IPS-18c (cell line): ENCODE data around the gene MRC1.

Source experiments
- H3K4me3 ChIP-seq: 2 replicates; pipeline ENCODE4 v1.7.0; 2013; ENCODE audit warnings: low read depth, mild to moderate bottlenecking, low read length, moderate library complexity; ENCODE audit not compliant: insufficient read depth
- H3K9me3 ChIP-seq: one replicate; pipeline ENCODE4 v1.6.1; 2013; ENCODE audit warnings: mild to moderate bottlenecking, low read length, moderate library complexity; ENCODE audit not compliant: control insufficient read depth, insufficient read depth

Gene MRC1

DNA sequence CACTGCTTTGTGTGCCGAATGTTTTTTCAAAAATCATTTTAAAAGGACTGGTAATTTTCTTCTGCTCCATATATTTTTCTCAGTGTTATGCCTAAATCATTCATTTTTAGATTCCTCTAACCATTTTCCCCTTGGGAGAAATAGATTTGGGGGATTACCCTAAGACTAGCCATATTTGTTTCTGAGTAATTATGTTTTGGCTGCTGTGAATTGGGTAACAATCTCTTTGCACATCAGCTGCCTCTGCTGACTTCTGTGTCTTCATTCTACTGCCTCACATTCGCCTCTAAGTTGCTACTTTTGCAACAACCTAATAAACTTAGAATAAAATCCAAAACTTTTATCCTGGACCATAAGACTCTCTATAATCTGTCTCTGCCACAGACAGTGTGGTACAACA lies 18.5 kb upstream of the MRC1 start:
- Histone ChIP-seq H3K4me3 (no peak overlapping the region), H3K9me3 (no peaks in the 10 kb centered on the region)

DNA sequence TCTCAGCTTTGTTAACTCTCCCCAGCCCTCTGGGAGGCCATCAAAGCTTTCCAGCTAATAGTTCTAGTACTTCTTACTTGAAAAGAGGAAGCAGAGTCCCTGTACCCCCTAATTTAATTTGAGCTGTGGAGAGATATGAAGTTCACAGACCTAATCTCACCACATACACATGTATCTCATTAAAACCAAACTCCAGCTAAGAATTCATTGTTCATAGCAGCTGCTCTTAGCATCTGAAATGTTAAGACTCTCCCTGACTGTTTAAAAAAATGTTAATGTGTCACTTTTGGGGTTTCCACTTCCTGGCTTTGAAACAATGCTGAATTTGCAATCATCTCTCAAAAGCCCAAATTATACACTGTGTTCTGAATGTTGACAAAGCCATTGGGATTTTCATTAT lies 16.2 kb upstream of the MRC1 start:
- H3K9me3 ChIP-seq: peaks cover 4% of the 10 kb centered on the region
- no peak overlapping the region for H3K4me3 ChIP-seq

DNA sequence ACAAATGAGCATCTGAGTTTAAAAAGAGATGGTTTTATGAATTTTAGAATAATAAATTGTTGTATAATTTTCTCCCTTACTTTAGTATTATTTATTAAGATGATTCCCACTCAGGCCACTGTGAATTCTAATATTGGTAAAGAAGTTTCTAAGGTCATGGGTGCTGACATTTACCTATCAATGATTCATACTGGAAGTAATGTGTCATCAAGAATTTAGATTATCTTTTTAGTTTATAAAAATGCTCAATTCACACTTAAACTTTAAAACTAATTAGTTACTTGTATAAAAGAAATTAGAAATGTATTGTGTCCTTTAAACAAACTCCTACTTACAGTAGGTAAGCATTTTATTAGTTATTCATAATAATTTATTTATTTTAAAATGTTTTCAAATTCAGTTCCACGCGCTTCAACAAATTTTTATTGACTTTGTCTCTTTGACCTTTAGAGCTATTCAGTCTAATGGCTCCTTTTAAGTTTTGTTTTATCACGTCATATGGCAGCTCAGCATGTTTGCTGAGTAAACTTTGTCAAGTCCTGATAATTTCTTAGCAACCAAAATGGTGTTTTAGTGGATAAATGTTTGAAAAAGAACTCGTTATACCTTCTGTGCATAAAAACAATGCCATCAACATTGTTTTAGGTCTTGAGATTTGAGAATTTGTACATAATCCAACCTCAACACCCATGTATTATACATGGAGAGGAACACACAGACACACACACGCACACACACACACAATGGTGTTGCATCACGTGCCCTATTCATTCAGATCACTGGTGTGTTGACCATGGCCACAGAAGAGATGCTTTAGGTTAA lies 15.1 kb upstream of the MRC1 start:
- Histone ChIP-seq H3K4me3 (no peak overlapping the region), H3K9me3 (peaks cover 4% of the 10 kb centered on the region)

DNA sequence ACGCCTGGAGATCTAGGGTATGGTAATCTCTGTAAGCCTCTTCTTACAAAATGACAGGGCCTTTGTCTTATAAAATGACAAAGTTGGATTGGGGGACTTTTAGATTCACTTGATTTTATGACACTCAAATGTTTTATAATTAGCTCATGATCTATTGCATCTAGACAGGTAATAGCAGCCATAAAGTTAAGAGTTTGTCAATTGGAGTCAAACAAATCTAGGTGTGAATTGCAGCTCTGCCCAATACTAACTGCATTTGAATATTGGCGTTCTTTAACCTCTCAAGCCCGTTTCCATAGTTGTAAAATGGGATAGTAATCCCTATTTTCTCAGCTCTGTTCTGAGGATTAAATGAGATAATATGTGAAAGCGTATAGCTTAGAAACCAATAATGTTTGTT lies 14.1 kb upstream of the MRC1 start:
- H3K9me3 ChIP-seq: peaks cover 4% of the 10 kb centered on the region
- no peak overlapping the region for H3K4me3 ChIP-seq

DNA sequence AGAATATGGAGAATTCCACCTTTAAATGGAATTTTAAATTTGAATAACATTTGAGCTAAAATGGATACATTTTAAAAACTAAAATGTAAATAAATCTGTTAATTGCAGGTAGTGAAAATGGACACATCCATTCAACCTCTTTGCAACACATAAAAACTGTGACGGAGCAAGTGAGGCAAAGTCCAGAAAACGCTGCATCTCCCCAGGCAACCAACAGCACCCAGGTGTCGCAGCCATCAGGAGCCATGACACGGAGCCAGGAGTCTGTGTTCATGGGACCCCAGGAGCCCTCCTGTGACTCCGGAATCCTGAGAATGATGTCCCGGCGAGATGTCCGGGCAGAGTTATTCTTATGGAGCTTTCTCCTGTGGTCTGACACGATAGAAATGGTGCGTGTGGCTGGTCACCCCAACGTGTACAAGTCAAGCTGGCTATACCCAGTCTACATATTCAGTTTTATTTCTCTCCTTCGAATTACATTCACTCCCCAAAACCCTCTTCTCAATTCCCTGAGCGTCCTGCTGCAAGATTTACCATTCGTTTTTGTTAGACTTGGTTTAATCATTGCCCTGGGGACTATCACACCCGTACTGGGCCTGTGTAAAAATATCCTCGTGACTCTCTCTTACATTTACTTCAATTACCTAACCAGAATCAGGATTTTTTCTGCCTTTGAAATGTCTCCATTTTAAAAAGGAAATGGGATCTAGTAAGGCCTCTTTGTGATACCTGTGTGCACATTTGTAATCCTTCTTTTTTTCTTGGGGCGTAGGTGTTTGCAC lies 13.1 kb upstream of the MRC1 start:
- Histone ChIP-seq H3K9me3 (peaks cover 4% of the 10 kb centered on the region), H3K4me3 (no peak overlapping the region)

DNA sequence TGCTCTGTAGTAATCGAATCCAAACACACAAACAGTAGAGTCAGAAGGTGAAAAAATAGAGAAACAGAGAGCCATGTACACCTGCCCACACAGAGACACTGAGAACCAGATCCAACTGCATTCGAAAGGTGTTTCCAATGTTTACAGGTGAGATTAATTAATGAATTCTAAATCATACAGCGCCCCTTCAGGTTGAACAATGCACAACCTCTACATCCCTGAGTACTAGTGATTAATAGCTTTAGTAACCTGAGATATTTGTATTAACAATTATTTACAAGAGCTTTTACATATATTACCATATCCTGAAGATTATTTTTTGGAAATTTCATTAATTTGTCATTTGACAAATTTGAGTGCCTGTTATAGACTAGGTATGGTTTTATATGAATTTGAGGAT lies 7.6 kb upstream of the MRC1 start:
- H3K4me3 ChIP-seq: no peak overlapping the region
- peaks cover 4% of the 10 kb centered on the region for H3K9me3 ChIP-seq

DNA sequence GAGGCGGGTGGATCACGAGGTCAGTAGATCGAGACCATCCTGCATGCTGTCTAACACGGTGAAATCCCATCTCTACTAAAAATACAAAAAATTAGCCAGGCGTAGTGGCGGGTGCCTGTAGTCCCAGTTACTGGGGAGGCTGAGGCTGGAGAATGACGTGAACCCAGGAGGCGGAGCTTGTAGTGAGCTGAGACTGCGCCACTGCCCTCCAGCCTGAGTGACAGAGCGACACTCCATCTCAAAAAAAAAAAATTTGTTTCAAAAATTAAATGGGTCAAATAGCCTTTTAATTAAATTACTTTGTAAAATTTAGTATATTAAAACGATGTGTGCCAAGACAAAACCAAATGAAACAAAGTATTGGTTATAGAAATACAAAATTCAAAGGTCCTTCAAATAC lies 6.8 kb upstream of the MRC1 start:
- no peak overlapping the region for H3K4me3 ChIP-seq
- no peaks in the 10 kb centered on the region for H3K9me3 ChIP-seq

DNA sequence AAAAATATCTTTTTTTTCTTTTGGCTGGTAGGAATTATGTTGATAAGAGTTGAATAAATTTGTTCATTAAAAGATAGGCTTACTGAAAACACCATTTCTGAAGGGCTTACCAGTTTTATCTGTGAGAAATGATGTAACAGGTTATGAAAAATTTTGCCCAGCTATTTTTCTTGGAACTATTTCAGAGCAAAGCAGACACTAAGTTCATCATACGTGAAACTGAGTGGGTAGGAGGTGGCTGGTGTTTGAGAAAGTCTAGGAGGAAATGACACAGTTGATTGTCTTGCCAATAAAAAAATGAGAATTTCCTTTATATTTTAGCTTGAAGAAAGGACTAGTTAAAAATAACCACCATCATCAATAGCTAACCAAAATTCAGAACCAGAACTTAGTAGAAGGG lies 6.2 kb upstream of the MRC1 start:
- H3K9me3 ChIP-seq: no peaks in the 10 kb centered on the region

DNA sequence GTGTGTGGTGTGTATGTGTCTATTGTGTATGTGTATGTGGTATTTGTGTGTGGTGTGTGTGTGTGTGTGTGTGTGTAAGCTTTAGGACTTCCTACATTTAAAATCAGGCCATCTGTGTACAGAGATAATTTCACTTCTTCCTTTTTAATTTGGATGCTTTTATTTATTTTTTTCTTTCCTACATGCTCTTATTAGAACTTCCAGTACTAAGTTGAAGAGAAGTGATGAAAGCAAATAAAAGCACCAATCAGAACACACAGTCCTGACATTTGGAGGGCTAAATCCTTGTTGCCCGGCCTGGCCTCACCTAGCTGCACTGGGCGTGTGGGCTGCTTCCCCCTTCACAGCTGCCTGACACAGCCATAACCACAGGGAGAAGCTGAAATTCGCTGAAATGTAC lies 3.8 kb upstream of the MRC1 start:
- H3K9me3 ChIP-seq: no peaks in the 10 kb centered on the region

More for the DNA sequence above, 6.2 kb upstream of the MRC1 start:
- H3K4me3 ChIP-seq: no peak overlapping the region

DNA sequence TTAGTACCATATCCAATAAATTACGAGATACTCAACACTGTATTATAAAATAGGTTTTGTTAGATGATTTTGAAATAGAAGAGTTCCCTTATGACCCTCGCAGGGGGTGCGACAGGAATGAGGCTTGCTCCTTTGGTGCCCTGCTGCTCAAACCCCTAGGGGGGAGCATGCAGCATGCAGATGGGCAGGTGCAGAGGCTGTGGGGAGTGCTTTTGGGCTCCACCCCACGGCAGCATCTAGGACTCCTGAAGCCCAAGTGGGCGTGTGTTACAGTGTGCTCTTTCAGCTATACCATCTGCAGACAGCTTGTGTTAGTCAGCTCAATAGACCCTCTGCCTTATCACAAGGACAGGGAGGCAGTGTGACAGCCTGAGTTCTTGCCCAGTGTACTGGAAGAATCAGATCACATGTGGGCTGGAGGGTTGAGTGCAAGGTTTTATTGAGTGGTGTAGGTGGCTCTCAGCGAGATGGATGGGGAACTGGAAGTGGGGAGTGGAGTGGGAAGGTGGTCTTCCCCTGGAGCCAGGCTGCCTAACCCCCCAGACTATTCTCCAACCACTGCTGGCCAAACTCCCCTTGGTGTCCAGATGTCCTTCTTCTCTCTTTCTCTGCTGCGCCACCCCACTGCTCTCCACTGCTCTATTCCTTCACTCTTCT lies 3.1 kb upstream of the MRC1 start:
- H3K4me3 ChIP-seq: no peak overlapping the region
- H3K9me3 ChIP-seq: no peaks in the 10 kb centered on the region

More for the DNA sequence above, 3.8 kb upstream of the MRC1 start:
- no peak overlapping the region for H3K4me3 ChIP-seq

DNA sequence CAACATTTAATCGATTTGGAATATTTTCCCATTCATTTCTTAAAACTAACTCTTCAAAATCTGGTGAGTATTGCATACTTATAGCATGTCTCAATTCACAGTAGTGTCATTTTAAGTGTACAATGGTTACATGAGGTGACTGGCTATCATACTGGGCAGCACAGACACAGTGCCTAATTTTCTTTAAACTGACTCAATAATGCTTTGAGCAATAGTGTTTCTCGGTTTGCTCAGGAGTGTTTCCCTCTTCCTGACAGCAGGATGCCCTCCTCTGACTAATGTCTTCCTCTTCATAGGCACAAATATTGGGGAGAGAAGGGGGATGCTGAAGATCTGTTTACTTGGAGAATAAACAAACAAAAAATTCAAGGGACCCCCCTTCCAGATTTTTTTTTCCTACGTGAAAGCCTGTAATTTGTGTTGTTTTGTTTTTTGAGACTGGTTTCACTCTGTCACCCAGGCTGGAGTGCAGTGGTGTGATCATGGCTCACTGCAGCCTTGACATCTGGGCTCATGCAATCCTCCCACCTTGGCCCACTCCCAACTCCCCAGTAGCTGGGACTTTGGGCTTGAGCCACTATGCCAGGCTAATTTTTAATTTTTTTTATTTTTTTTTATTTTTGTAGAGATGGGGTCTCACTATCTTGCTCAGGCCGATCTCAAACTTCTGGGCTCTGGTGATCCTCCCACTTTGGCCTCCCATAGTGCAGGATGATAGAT lies 2.2 kb downstream of the MRC1 start:
- Histone ChIP-seq H3K4me3 (no peak overlapping the region), H3K9me3 (peaks cover 2% of the 10 kb centered on the region)

DNA sequence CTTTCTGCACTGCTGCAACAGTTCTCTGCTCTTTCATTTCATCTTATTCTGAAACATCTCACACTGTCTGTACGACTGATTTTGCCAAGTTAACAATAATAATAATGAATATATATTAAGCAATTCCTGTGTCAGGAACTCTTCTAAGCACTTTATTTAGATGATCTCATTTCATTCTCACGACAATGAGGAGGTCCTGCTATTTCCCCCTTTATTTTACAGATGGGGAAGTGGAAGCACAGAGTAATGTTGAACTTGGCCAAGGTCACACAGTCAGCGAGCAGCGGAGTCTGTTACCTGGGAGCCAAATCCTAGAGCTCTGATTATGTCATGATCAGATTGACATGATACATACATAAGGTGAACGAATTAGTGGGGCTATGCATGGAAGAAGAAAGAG lies 5.8 kb downstream of the MRC1 start:
- H3K4me3 ChIP-seq: no peak overlapping the region
- peaks cover 2% of the 10 kb centered on the region for H3K9me3 ChIP-seq

DNA sequence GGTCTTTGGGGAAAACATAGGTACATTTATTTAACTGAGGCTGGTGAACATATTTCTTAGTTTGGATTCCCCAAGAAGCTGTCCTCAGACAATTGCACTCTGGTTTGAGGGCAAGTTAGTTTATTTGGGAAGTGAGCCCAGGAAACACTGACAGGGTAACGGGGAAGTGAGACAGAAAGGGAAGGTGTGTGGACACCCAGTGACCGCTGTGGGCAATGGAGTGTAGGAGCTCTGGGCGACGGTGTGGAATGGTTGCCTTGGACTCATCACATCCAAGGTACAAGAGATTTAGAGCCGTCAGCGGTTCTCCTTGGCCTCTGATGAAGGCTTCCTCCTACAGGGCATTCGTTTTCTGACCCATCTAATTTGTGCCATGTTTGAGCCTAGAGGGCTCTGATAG lies 7.1 kb downstream of the MRC1 start:
- Histone ChIP-seq H3K4me3 (no peak overlapping the region), H3K9me3 (peaks cover 2% of the 10 kb centered on the region)

DNA sequence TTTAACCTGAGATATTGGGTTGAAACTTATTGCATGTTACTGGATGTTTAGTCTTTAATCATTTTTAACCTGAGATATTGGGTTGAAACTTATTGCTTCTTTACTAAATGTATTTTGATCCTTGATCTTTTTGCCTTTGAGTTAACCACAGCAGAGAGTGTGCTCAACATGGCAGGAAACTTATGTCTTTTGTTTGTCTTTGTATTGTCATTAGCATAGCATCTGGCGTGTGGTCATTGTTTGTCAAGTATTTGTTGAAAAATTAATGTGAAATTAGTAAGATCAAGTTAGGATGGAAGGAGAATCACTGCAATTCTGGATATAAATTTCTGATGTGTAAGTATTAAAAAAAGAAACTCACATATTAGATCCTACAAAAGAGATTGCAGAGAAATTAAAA lies 8.2 kb downstream of the MRC1 start:
- no peak overlapping the region for H3K4me3 ChIP-seq
- H3K9me3 ChIP-seq: peaks cover 2% of the 10 kb centered on the region

DNA sequence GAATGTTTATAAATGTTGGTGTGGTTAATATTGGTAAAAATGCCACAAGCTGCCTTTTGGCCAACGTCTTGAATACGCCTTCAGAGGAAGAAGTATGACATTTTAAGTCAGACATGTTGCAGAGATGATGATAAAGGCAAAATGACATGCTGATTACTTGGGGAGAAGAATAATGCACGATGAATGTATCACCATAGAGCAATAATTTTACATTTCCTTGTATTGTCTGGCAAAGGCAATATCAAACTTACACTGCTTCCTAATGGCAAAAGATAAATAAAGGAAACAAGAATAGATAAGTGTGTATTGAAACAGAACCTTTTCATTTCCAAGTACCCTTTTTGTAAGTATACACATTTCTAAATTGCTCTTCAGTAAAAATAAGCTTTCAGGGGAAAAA lies 8.6 kb downstream of the MRC1 start:
- no peak overlapping the region for H3K4me3 ChIP-seq

DNA sequence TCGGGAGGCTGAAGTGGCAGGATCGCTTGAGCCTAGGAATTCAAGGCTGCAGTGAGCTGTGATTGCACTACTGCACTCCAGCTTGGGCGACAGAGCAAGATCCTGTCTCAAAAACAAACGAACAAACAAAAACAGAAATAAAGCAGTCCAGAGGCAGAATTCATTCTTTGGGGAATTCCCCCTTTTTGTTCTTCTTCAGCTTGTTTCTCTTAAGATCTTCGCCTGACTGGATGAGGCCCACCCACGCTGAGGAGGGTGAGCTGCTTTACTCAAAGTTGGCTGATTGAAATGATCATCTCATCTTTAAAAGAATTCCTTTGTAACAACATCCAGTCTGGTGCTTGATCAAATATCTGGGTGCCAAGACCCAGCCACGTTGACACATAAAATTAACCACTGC lies 10.7 kb downstream of the MRC1 start:
- Histone ChIP-seq H3K9me3 (peaks cover 2% of the 10 kb centered on the region), H3K4me3 (no peak overlapping the region)

More for the DNA sequence above, 8.6 kb downstream of the MRC1 start:
- H3K9me3 ChIP-seq: peaks cover 2% of the 10 kb centered on the region

DNA sequence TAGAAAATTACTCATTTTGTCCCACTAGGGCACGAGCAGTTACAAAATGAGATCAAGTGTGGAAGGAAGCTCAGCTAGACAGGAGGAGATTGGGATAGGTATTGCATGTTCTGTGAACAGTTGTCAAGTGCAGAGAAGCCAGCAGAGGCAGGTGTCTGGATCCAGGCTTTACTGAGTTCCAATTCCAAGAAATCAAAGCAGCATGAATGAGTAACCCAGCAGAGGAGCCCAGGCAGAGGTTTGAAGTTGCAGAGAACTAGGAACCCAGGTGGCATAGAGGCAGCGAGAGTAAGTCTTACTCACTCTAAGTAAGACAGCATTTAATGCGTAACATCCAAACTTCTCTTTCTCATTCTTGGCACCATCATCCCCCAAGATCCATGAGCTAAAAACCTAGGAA lies 11.8 kb downstream of the MRC1 start:
- Histone ChIP-seq H3K4me3 (no peak overlapping the region), H3K9me3 (peaks cover 2% of the 10 kb centered on the region)
